AML-193 (cell line): Measurements from ENCODE around the gene RTN4.

Experiments
- DNase-seq, 2 experiments: peaks; one replicate each; lab custom pipeline; 2025; lab: John Stamatoyannopoulos, UW

The RTN4 gene

DNA sequence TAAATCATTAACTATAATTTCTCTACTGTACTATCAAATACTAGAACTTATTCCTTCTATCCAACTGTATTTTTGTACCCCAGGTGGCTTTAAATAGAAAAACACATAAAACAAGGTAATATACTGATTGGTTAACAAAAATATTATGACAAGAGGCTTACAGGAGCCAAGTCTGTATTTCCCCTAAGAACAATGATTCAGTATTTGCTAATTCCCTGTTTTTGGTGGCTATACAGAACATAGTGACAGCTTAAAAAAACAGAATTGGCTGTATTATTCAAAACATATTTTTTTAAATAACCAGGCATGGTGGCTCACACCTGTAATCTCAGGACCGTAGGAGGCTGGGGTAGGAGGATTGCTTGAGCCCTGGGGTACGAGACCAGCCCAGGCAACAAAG lies 16.3 kb downstream of the RTN4 start:
- DNase-seq, result no peak

DNA sequence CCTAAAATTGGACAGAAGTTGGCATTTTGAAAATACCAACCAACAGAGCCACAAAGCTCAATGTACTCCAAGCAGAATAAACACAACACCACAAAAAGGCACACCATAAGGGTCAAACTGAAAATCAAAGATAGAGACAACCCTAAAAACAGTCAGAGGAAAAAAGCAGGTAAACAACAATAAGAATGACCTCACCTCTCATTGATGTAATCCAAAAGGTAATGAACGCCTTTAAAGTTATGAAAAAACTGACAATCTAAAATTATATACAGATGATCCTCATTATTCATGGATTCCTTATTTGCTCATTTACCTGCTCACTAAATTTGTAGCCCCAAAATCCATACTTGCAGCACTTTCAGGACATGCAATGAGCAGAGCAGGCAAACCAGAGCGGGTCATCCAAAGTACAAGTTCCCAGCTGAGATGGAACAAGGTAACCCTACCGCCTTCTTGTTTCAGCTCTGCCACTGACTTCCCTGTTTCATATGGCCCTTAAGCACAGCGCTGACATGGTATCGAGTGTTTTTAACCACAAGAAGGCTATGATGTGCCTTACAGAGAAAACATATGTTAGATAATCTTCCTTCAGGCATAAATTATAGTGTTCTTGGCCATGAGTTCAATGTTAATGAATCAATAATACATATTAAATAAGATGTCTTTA lies 17.0 kb downstream of the RTN4 start:
- no peak for DNase-seq

DNA sequence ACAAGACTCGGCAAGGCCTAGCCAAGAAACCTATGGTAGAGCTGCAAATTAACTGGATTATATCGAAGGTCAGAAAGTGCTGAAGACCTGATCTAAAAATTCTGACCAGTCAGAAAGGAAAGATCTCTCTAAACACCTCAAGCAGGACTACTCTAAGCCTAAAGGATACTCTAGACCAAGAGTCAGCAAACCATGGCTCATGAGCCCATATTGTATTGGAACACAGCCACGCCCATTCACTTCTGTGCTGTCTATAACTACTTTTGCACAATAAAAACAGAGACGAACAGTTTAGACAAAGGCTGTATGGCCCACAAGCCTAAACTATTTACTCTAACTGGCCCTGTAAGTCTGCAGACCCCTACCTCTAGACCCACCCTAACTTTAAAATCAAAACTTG lies 18.7 kb downstream of the RTN4 start:
- no peak for DNase-seq

DNA sequence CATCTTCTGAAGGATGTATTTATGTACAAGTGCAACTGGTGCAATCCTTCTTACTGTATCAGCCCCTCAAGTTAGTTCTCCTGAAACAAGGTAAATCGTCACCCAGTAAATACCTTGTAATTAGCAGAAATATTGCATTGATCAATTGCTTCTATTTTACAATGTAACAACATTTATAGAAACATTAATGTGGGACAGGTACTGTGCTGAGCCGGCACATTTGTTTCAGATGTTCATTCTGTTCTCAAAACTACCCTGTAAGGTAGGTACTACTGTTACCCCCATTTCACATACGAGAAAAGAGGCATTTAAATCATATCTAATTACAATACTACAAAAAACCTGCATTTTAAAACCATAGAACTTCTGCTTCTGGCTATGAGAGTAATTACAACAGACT lies 19.5 kb downstream of the RTN4 start:
- no peak for DNase-seq

DNA sequence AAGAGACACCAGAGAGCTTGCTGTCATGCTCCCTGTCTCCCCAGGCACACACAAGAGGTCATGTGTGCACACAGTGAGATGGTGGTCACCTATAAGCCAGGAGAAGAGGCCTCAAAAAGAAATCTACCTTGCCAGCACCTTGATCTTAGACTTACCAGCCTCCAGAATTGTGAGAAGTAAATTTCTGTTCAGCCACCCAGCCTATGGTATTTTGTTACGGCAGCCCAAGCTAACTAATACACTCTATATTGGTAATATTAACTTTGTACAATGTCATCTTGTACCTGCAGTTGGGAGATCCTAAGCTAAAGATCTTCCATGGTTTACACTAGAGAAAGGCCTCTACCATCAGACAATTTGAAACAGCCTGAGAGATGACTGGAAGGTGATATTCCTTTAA lies 21.2 kb downstream of the RTN4 start:
- no peak for DNase-seq

DNA sequence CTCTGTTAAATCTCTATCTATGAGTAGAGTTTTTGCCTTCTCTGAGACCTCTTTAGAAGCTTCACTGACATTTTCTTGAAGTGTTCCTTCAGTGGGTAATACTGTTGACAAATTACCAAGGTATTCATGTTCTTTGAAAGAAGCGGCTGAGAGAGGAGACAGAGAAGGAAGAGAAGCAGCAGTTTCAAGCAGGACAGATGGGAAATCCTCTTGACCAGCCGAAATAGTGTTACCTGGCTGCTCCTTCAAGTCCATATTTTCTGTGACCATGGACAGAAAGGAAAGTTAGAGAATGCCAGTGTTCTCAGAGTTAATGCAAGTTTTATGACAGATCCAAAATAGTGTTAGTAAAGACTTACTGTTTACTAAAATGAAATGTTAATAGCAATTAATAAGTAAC lies 23.0 kb downstream of the RTN4 start:
- no peak for DNase-seq

DNA sequence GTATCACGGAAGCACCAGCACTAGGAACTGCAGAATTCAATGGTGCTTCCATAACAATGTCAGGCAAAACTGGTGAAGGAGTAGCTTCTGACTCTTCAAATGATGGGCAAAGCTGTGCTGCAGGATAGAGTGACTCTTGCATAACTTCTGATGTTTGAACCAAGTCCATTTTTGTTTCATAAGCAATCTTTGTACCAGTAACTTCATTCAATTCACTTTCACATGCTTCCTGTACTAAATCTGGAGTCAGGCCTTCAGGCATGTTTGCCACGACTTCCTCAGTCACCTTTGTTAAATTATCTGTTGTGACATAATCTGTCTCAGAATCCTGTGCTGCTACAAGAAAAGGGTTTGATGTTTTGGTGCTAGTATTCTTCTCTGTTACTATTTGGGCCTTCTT lies 24.0 kb downstream of the RTN4 start:
- peak; percentile 83 to 85 for DNase-seq

DNA sequence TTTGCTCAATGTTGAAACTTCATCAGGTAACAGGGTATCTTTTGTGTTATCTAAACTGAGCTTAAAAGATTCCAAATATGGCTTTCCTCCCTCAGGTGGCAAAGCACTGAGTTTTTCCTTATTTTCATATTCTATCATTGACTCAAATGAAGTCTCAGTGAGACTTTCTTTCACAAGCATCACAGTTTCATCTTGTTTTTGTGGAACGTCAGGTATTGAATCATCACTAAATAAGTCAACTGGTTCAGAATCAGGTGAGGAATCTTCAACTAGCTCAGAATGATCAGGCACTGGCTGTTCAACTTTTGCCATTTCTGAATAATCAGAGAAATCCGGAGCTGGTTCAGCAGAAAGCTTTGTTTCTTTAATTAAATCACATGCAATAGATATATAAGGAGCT lies 24.6 kb downstream of the RTN4 start:
- DNase-seq, result no peak

GRCh38 chr2:55025082-55025481 lies 25.2 kb downstream of the RTN4 start:
- DNase-seq, result no peak

GRCh38 chr2:55022476-55022875 lies 27.8 kb downstream of the RTN4 start:
- peak in 1 of 2 experiments; percentile 10 for DNase-seq

- DNase-seq, result peak; percentile 89 to 91
Measured at GRCh38 chr2:55019526-55020258, 30.6 kb downstream of the RTN4 start.

- no peak for DNase-seq
Measured at GRCh38 chr2:55018619-55019018, 31.6 kb downstream of the RTN4 start.

GRCh38 chr2:55017880-55018279 lies 32.4 kb downstream of the RTN4 start:
- peak; percentile 18 to 27 for DNase-seq

GRCh38 chr2:55017428-55017827 lies 32.8 kb downstream of the RTN4 start:
- no peak for DNase-seq

- peak; percentile 58 to 65 for DNase-seq
Measured at GRCh38 chr2:55014962-55015939, 35.0 kb downstream of the RTN4 start.

DNA sequence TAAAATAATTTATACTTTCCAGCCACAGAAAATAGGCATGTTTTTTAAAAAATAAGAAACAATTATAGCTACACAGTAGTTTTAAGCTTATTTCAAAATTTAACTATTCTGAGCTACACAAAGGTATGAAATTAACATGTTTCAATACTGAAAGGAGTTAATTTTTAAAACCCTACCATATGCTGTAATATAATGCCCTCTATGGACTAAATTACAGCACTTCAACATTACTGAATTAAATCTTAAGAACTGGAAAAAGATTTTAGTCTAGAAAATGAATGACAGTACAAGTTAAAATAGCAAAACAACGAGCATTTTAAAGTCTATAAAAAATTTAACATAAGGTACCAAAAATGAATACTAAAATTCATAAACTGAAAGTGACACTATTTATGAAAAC lies 36.3 kb downstream of the RTN4 start:
- DNase-seq, result peak; percentile 8 to 14

DNA sequence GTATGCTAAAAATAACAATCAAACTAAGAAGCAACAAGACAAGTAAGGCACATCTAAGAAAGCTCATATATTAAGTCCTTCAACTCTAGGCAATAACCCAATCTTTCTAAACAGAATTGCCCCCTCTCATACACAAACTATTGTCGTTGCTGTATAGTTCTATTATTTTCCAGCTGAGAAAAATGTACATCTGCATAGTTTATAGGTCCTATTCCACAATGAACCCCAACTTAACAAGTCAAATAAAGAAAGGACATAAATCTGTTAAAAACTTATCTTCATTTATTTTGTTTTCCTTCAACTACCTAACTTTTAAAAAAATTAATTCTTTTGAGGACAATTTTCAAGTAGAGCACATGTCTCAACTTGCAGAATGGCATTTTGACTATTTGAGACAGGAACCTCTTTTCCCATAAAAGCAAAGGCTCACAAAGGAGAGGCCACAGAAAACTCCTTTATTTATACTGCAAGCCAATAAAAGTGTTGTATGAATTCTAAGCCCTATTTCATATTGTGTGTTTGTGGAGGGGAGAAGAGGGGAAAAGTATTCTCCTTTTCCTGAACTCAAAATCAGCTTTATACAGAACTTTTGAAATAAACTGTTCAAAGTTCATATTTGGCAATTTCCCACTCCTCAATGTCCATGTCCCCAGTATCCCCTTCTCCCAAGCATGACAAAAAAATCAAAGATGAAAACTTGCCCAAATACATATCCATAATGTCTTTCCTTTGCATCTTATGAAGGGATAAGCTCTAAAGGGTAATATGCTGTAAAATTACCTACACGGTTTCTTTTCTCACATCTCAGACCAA lies 37.4 kb downstream of the RTN4 start:
- DNase-seq, result no peak

GRCh38 chr2:55011831-55012671 lies 38.2 kb downstream of the RTN4 start:
- no peak for DNase-seq

DNA sequence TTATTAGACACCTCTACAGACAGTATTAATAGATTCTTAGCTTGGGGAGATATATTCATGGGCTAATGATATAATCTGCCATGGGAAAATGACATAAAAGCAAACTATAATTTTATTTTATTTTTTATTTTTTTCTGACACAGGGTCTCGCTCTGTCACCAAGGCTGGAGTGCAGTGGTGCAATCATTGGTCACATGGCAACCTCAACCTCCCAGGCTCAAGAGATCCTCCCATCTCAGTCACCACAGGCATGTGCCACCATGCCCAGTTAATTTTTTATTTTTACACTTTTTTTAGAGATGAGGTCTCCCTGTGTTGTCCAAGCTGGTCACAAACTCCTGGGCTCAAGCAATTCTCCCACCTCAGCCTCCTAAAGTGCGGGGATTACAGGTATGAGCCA lies 39.3 kb downstream of the RTN4 start:
- DNase-seq, result peak; percentile 9 to 10

DNA sequence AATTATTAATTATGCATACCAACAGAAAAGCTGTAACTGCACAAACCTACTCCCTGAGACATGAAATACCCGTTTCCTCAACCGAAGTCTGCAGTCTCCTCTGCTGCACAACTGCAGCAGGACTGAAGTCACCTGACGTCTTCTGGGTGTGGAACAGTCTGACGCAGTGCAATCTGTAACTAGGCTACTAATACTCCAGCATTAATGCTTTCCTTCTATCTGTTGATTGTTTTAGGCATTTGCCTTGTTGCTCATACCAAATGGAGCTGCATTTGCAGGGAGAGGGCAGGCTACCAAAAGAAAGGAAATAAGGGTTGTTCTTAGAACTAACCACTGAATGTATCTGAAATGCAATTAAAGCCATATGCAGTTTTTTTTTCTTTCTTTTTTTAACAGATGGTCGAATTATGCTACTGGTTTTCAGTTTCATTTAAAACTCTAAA lies 40.1 kb downstream of the RTN4 start:
- peak; percentile 71 to 75 for DNase-seq
